HG02884 (cell line): ENCODE results near the gene NWD2.
"Not testable (repeated sequence)": the region's sequence is repeated elsewhere in the genome, so short reads cannot be mapped to it uniquely, and the experiment has no call there.

Experiments used
- ATAC-seq: cut with Tn5 transposase; IDR thresholded peaks from one replicate; pipeline ENCODE4 v1.9.1; 2021; ENCODE audit warnings: mild to moderate bottlenecking, moderate library complexity; ENCODE audit not compliant: unreplicated experiment

Gene NWD2

GRCh38 chr4:37389967-37390580 lies 145.5 kb downstream of the NWD2 start:
- peak; percentile 63 for ATAC-seq

DNA sequence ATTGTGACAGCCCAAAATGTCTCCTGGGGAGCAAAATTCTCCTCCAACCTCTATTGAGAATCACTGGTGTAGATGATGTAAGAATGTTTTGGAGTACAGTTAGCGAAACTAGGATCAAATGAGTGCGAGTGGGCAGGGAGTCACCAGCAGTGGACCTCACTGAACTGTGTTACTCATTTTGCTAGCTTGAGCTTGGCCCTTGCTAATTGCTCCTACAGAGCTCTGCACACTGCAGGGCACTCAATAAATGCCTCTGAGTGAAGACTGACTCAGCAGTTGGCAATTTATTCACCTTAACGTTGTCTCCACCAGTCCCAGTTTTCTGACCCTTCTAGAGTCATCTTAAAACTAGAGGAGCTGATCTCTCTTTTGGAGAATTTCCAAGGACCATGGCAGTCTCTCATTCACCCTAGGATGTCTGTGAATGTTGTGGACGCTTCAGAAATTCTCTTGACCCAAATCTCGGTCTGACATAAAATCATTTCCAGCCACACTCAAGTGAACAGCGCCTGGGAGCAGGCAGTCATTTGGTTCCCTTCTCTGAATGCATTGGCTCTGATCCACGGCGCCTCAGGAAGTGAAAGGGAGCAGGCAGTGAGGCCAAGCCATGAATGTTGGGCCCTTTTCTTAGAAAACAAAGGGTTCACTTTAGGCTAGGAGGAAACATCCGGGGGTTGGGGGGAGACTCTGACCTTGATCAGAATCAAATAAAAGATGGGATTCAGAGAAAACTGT lies 148.1 kb downstream of the NWD2 start:
- peak; percentile 41 for ATAC-seq

GRCh38 chr4:37393321-37393720 lies 148.8 kb downstream of the NWD2 start:
- ATAC-seq, result no peak

GRCh38 chr4:37393889-37394288 lies 149.3 kb downstream of the NWD2 start:
- ATAC-seq, result no peak

DNA sequence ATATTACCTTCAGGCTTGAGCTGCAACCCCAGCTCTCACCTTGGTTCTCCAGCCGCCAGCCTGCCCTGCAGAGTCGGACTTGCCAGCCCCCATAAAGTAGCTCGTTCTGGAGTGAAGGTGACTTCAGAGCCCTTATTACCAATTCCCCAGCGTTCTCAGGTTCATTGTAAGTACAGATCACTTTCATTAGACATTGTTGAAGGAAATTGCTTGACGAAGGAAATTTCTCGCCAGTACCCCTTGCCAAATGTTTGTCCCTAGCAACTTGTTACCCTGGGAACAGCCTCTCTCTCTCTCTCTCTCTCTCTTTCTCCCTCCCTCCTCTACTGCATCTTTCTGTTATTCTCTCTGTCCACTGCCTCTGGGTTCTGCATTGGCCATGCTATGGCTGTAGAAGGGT lies 153.0 kb downstream of the NWD2 start:
- no peak for ATAC-seq

GRCh38 chr4:37400241-37400881 lies 155.8 kb downstream of the NWD2 start:
- peak; percentile 81 for ATAC-seq

- ATAC-seq, result not testable (repeated sequence)
These were observed 163.6 kb downstream of the NWD2 start for GRCh38 chr4:37407938-37408826.

DNA sequence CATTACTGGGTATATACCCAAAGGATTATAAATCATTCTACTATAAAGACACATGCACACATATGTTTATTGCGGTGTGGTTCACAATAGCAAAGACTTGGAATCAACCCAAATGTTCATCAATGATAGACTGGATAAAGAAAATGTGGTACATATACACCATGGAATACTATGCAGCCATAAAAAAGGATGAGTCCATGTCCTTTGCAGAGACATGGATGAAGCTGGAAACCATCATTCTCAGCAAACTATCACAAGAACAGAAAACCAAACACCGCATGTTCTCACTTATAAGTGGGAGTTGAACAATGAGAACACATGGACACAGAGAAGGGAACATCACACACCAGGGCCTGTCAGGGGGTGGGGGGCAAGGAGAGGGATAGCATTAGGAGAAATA lies 169.1 kb downstream of the NWD2 start:
- ATAC-seq, result not testable (repeated sequence)

- ATAC-seq, result no peak
These were observed 171.4 kb downstream of the NWD2 start for GRCh38 chr4:37415845-37416369.

GRCh38 chr4:37421614-37422013 lies 177.1 kb downstream of the NWD2 start:
- no peak for ATAC-seq

DNA sequence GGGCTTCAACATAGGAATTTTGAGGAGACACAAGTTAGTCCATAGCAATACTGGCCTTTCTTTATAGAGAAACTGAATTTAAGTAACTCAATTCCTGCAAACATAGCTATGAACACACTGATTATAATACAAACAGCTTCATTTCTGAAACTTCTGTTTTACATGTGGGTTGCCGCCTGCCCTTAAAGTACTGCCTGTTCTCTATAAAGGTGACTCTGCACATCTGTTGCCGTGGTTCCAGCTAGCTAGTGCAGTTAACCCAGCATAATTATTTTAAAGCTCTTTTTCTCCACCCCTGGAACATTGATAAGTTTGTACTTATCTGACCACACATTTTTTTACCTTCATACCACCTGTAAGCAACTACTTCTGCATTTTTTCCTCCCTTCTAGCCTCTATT lies 177.6 kb downstream of the NWD2 start:
- ATAC-seq, result no peak

DNA sequence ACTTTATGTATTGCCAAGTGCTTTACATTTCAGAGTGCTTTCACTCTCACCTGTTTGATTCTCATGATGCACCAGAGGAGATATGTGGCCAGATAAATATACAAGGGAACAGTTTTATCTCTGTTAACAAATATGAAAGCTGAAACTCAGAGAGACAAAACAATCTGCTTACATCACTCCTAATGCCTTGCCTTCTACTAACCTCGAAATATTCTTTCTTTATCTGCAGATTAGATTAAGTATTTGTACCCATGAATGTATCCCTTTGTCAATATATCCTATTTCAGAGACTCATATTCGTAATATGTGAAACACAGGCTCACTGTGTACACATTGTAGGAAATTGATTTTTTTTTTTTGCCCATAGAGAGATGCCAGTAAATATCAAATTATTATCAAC lies 178.1 kb downstream of the NWD2 start:
- ATAC-seq, result no peak

DNA sequence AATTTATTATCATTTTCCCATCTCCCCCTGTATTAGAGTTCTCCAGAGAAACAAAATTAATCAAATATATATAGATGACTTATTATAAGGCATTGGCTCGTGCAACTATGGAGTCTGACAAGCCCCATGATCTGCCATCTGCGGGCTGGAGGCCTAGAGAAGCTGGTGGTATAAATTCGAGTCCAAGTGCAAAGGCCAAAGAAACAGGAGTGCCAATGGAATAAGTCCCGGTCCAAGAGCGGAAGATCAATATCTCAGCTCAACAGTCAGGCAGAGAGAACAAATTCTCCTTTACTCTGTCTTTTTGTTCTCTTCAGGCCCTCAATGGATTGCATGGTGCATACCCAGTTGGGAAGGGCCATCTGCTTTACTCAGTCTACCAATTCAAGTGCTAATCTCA lies 178.8 kb downstream of the NWD2 start:
- ATAC-seq, result no peak

DNA sequence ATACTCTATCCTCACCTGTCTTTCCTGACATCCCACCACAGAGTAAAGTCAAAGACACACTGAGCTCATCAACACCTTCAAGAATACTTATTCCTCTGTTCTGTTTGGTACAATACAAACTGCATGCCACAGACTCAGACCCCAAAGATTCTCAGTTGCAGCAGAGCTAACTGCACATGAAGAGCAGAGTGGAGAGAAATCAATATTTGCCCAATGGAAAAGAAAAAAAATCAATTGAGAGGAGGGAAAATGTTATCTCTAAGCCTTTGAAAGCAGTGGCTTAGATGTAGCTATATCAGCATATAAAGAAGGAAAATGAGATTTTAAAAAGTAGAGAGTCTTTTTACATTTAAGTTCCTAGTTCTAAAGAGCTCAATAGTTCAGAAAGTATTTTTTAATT lies 180.2 kb downstream of the NWD2 start:
- no peak for ATAC-seq

DNA sequence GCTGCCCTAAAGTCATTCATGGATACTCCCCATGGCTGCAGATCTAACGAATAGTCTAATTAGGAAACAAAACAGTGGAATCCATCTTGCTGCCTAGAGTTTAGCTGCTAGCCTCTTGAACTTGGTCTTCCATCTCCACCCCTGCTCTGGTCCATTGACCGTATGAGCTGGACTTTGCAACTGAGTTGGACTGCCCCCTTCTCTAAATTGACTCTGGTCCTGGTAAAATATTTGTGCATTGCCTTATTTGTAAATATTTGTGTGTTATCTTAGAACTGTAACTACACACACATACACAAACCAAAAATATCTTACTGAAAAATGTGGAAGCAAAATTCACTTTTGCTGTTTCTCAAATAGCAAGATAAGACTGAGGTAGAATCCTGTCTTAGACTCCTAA lies 181.3 kb downstream of the NWD2 start:
- no peak for ATAC-seq

- ATAC-seq, result no peak
These were observed 182.7 kb downstream of the NWD2 start for GRCh38 chr4:37427193-37427592.

- ATAC-seq, result no peak
These were observed 185.4 kb downstream of the NWD2 start for GRCh38 chr4:37429906-37430305.

DNA sequence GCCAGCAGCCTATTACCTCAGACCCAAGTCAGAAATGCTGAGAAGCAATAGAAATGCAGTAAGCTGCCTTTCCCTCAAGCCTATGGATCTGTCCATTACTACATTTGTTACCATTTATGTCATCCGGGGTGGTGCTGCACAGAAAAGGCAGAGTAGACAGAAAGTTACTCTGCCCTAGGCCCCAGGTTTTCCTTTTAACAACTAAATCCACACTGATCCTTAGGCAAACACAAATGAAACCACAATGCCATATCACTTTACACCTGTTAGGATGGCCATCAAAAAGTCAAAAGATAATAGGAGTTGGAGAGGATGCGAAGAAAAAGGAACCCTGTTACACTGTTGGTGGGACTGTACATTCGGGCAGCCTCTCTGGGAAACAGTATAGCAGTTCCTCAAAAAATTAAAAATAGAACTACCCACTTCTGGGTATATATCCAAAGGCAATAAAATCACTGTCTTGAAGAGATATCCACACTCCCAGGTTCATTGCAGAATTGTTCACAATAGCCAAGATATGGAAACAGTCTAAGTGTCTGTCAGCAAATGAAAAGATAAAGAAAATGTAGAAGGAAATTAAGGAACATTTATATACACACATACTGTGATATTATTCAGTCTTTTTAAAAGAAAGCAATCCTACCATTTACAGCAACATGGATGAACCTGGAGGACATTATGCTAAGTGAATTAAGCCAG lies 186.3 kb downstream of the NWD2 start:
- ATAC-seq, result no peak

GRCh38 chr4:37431417-37431743 lies 186.8 kb downstream of the NWD2 start:
- ATAC-seq, result no peak

DNA sequence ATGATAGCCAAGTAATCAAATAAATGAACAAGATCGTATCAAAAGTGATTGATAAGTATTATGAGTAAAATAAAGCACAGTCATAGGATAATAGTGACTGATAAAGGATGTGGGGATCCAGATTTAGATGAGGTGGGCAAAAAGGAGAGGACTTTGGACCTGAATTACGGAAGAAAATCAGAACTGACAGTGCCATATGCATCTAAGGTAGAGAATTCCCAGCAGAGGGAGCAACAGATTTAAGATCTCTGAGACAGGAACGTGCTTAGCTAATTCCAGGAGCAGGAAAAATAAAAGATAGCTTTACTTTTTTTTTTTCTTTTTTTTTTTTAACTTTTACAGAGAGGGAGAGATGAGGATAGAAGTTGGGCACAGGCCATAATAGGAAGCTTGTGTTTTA lies 189.9 kb downstream of the NWD2 start:
- ATAC-seq, result no peak

DNA sequence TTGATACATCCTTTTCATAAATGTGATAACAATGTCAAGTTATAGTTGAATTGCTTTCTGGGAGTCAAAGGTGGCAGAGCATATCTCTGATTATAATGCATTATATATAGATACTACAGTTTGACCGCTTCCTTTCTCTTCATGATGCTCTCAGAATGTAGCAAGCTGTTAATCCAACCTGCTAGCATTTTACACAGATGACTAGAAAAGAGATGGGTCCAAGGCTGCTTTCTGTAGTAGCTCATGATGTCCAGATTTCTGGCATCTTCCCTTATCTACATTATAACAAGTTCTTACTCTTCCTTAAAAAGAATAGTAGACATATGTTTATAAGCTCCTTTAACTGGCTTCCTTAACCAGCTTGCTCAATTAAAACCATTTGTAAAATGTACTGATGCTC lies 192.0 kb downstream of the NWD2 start:
- no peak for ATAC-seq
